Suprapubic skin (tissue), 4 donors: Measurements from ENCODE around the gene FLVCR2. TPM values are rescaled to one million over a fixed set of nuclear protein-coding genes. Genes with fewer than 3 reads are reported as not detected.
"Not testable (repeated sequence)": the region's sequence is repeated elsewhere in the genome, so short reads cannot be mapped to it uniquely, and the experiment has no call there.

Source experiments
- DNase-seq, 2 donors: peaks; one replicate each; pipeline ENCODE4 v3.0.0-alpha.2; 2019; ENCODE audit warnings: low spot score in 2 of 2
- H3K27ac ChIP-seq: fragments of 200-600 bp; sonication (generic); one replicate; pipeline ENCODE4 v1.5.1; 2019
- H3K27me3 ChIP-seq: fragments of 200-600 bp; sonication (generic); one replicate; pipeline ENCODE4 v1.5.1; 2019
- H3K36me3 ChIP-seq: fragments of 200-600 bp; sonication (generic); one replicate; pipeline ENCODE4 v1.5.1; 2019
- H3K4me1 ChIP-seq: fragments of 200-600 bp; sonication (generic); one replicate; pipeline ENCODE4 v1.5.1; 2019
- H3K4me3 ChIP-seq: fragments of 200-600 bp; sonication (generic); one replicate; pipeline ENCODE4 v1.5.1; 2019; ENCODE audit warnings: mild to moderate bottlenecking
- H3K9me3 ChIP-seq: fragments of 200-600 bp; sonication (generic); one replicate; pipeline ENCODE4 v1.5.1; 2019
- CTCF ChIP-seq, 2 donors: fragments of 200-600 bp in 1 of 2; fragments of 450-650 bp in 1 of 2; sonication (generic) in 1 of 2; IDR thresholded peaks; one replicate each; pipeline ENCODE4 v1.5.1; 2016 to 2019; ENCODE audit warnings: antibody characterized with exemption in 2 of 2, mild to moderate bottlenecking in 1 of 2, moderate library complexity in 1 of 2
- EP300 ChIP-seq: sonication (generic); formaldehyde crosslinking; IDR thresholded peaks from one replicate; pipeline ENCODE4 v1.6.1; 2017; ENCODE audit warnings: antibody characterized with exemption
- POLR2A ChIP-seq, 2 donors: fragments of 450-650 bp; IDR thresholded peaks; one replicate each; pipeline ENCODE4 v1.6.1; 2017; ENCODE audit warnings: antibody characterized with exemption in 2 of 2, mild to moderate bottlenecking in 2 of 2, moderate library complexity in 2 of 2
- POLR2AphosphoS5 ChIP-seq, 3 donors: sonication (generic); formaldehyde crosslinking; IDR thresholded peaks; one replicate each; pipeline ENCODE4 v1.6.1; 2017; ENCODE audit warnings: antibody characterized with exemption in 3 of 3
- WGBS: methylation state at CpG from one replicate; pipeline ENCODE4 v1.1.5; 2018; 5-methylcytosine and 5-hydroxymethylcytosine counted together
- total RNA-seq, 4 donors: library from RNA; depleted of rRNA; stranded (reverse); fragments of >200 nt; gene quantifications; one replicate each; pipeline ENCODE4 v1.1.0, GENCODE V29; 2016

Gene FLVCR2
- total RNA-seq, 4 donors from 2014 or later: 9.0 to 23.4 (median 17.4) TPM

GRCh38 chr14:75690010-75690409 lies 111.6 kb downstream of the FLVCR2 start:
- no peaks in the 10 kb centered on the region for H3K27me3 ChIP-seq
- H3K4me1 ChIP-seq: no peaks in the 10 kb centered on the region
- H3K9me3 ChIP-seq: no peaks in the 10 kb centered on the region
- no peak for TF ChIP-seq POLR2A (IDR thresholded peaks at IDR 0.05)
- TF ChIP-seq POLR2AphosphoS5 (IDR thresholded peaks at IDR 0.05): no peak
- no peak for TF ChIP-seq EP300
- TF ChIP-seq CTCF (IDR thresholded peaks at IDR 0.05): no peak
- DNase-seq: no peak
- H3K4me3 ChIP-seq: no peak overlapping the region
- H3K36me3 ChIP-seq: peaks cover 36% of the 10 kb centered on the region
- no peak overlapping the region for H3K27ac ChIP-seq
- 98% methylated on average over 7 of the region's 7 CpGs for WGBS

DNA sequence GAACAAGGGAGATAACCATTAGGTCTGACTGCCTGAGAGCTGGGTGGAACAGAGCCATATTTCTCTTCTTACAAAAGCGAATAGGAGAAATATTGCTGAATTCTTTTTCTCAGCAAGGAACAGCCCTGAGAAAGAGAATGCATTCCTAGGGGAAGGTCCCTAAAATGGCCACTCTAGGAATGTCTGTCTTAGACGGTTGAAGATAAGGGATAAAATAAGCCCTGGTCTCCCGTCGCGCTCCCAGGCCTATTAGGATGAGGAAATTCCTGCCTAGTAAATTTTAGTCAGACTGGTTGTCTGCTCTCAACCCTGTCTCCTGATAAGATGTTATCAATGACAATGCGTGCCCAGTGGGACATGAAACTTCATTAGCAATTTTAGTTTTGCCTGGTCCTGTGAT lies 116.6 kb downstream of the FLVCR2 start:
- WGBS: 97% methylated on average over 6 of the region's 6 CpGs
- not testable (repeated sequence) for H3K4me1 ChIP-seq, H3K4me3 ChIP-seq, DNase-seq, H3K27me3 ChIP-seq, H3K27ac ChIP-seq, H3K9me3 ChIP-seq
- H3K36me3 ChIP-seq: peaks cover 59% of the 10 kb centered on the region

- TF ChIP-seq CTCF (IDR thresholded peaks at IDR 0.05) (no peak), POLR2A (IDR thresholded peaks at IDR 0.05) (no peak), POLR2AphosphoS5 (IDR thresholded peaks at IDR 0.05) (no peak), EP300 (no peak)
- H3K36me3 ChIP-seq: peaks cover 47% of the 10 kb centered on the region
- 74% methylated on average over 1 of the region's 1 CpG for WGBS
- H3K4me3 ChIP-seq: no peak overlapping the region
- no peaks in the 10 kb centered on the region for H3K4me1 ChIP-seq
- H3K27me3 ChIP-seq: no peaks in the 10 kb centered on the region
- DNase-seq: no peak
- no peak overlapping the region for H3K27ac ChIP-seq
- no peaks in the 10 kb centered on the region for H3K9me3 ChIP-seq
Measured at GRCh38 chr14:75697386-75697785, 119.0 kb downstream of the FLVCR2 start.

Other genes starting within 250 kb of the FLVCR2 start
- 10 to 100 TPM; 36.0 to 72.7 (median 50.4) TPM for gene JDP2, start 150.6 kb upstream of the FLVCR2 start, total RNA-seq
- 1 to 10 TPM in 3 of 4 donors, not detected in 1; 1.1 to 4.2 (median 1.1) TPM for gene BATF, start 56.2 kb upstream of the FLVCR2 start, total RNA-seq
- 10 to 100 TPM; 10.2 to 18.3 (median 15.3) TPM for gene ERG28, start 82.3 kb downstream of the FLVCR2 start, total RNA-seq
- 10 to 100 TPM; 24.4 to 56.4 (median 34.8) TPM for gene TTLL5, start 82.6 kb downstream of the FLVCR2 start, total RNA-seq